Measurements from ENCODE around the gene ALDH16A1.

GRCh38 chr19:49445997-49446396 is 7.0 kb upstream of the ALDH16A1 start:
- TF ChIP-seq POLR2A (IDR thresholded peaks at IDR 0.05; ENCODE audit: low read depth, low read length) (no peak), TAF1 (IDR thresholded peaks at IDR 0.05; ENCODE audit: low read depth, low read length) (no peak), POLR2AphosphoS5 (IDR thresholded peaks at IDR 0.05; ENCODE audit: low read depth, low read length) (no peak)
